SK-N-SH treated with all-trans-retinoic acid at 6 μM for 48 hours (cell line): ENCODE measurements around the gene PRCP.

Source experiments
- ARNTL ChIP-seq: fragments of 450-650 bp; formaldehyde crosslinking; IDR thresholded peaks from 2 replicates; pipeline ENCODE4 v1.5.0; 2020; ENCODE audit warnings: low read depth, mild to moderate bottlenecking, moderate library complexity, borderline replicate concordance
- BACH2 ChIP-seq: fragments of 250-450 bp; sonication (Bioruptor Pico); IDR thresholded peaks from 2 replicates; pipeline ENCODE4 v1.9.0; 2021; ENCODE audit warnings: mild to moderate bottlenecking, borderline replicate concordance
- CSDC2 ChIP-seq: fragments of 250-450 bp; sonication (Bioruptor Pico); IDR thresholded peaks from 2 replicates; pipeline ENCODE4 v1.5.0; 2020; ENCODE audit warnings: mild to moderate bottlenecking, moderate library complexity
- CSRNP3 ChIP-seq: fragments of 250-450 bp; sonication (Bioruptor Pico); IDR thresholded peaks from 2 replicates; pipeline ENCODE4 v1.5.1; 2021; ENCODE audit warnings: mild to moderate bottlenecking, moderate library complexity
- ESRRG ChIP-seq: fragments of 250-450 bp; sonication (Bioruptor Pico); IDR thresholded peaks from 2 replicates; pipeline ENCODE4 v1.6.1; 2021; ENCODE audit warnings: mild to moderate bottlenecking
- ISL1 ChIP-seq: fragments of 250-450 bp; sonication (Bioruptor Pico); IDR thresholded peaks from 2 replicates; pipeline ENCODE4 v2.1.2; 2022; ENCODE audit warnings: mild to moderate bottlenecking, moderate library complexity
- OSR1 ChIP-seq: fragments of 250-450 bp; sonication (Bioruptor Pico); IDR thresholded peaks from 2 replicates; pipeline ENCODE4 v1.8.0; 2022; ENCODE audit warnings: moderate library complexity, mild to moderate bottlenecking, inconsistent platforms
- POU6F1 ChIP-seq: fragments of 250-450 bp; sonication (Bioruptor Pico); IDR thresholded peaks from 2 replicates; pipeline ENCODE4 v1.8.0; 2021; ENCODE audit warnings: low read depth, mild to moderate bottlenecking, moderate library complexity, borderline replicate concordance
- ZC3H10 ChIP-seq: fragments of 250-450 bp; sonication (Bioruptor Pico); IDR thresholded peaks from 2 replicates; pipeline ENCODE4 v1.5.1; 2021; ENCODE audit warnings: mild to moderate bottlenecking, moderate library complexity
- ZFP3 ChIP-seq: fragments of 250-450 bp; sonication (Bioruptor Pico); IDR thresholded peaks from 2 replicates; pipeline ENCODE4 v1.5.0; 2020; ENCODE audit warnings: mild to moderate bottlenecking, moderate library complexity
- ZFP30 ChIP-seq: fragments of 450-650 bp; formaldehyde crosslinking; IDR thresholded peaks from 2 replicates; pipeline ENCODE4 v1.5.0; 2022; ENCODE audit warnings: mild to moderate bottlenecking, moderate library complexity
- ZNF70 ChIP-seq: fragments of 450-650 bp; formaldehyde crosslinking; IDR thresholded peaks from 2 replicates; pipeline ENCODE4 v1.5.0; 2020; ENCODE audit warnings: mild to moderate bottlenecking, moderate library complexity
- TF ChIP-seq, protein P1 (sequence below): fragments of 250-450 bp; sonication (Bioruptor Pico); IDR thresholded peaks from 2 replicates; pipeline ENCODE4 v1.5.1; 2020; ENCODE audit warnings: low read depth, mild to moderate bottlenecking, moderate library complexity
- TF ChIP-seq, protein P2 (sequence below): fragments of 250-450 bp; sonication (Bioruptor Pico); IDR thresholded peaks from 2 replicates; pipeline ENCODE4 v1.8.0; 2020; ENCODE audit warnings: mild to moderate bottlenecking, moderate library complexity, borderline replicate concordance

DNA sequence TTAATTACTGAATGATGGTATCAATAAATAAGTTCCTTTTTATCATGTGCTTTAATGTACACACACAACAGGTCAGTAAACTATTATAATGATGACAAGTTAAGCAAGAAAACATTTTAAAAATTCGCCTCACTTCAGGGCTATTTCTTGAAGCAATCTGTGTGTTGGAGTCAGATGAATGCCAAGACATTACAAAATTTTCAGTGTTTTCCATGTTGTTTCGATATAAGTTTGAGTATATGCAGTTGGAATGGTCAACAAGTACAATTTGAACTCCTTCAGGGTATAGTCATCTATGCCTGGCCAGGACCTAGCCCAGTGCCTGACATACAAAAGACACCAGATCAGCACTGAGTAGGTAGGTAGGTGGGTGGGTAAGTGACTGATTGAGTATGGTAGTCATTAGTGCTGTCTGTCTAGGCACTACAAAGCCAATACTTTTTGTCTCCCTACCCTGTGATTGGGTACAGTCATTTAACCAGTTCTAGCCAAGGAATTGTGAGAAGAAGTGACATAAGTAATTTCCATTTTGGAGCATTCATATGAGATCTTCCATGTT, 7.5 kb downstream of the PRCP start:
- TF ChIP-seq, protein P1, sequence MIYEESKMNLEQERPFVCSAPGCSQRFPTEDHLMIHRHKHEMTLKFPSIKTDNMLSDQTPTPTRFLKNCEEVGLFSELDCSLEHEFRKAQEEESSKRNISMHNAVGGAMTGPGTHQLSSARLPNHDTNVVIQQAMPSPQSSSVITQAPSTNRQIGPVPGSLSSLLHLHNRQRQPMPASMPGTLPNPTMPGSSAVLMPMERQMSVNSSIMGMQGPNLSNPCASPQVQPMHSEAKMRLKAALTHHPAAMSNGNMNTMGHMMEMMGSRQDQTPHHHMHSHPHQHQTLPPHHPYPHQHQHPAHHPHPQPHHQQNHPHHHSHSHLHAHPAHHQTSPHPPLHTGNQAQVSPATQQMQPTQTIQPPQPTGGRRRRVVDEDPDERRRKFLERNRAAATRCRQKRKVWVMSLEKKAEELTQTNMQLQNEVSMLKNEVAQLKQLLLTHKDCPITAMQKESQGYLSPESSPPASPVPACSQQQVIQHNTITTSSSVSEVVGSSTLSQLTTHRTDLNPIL (CRISPR knock-in tag), result no peak
- TF ChIP-seq CSRNP3 (no peak), ISL1 (CRISPR knock-in tag) (no peak), ZFP30 (no peak), ZFP3 (CRISPR knock-in tag) (no peak), ZC3H10 (CRISPR knock-in tag) (no peak), OSR1 (no peak), ARNTL (CRISPR knock-in tag) (no peak), ZNF70 (CRISPR knock-in tag) (no peak), CSDC2 (no peak), POU6F1 (no peak), BACH2 (no peak), ESRRG (CRISPR knock-in tag) (no peak)
- TF ChIP-seq, protein P2, sequence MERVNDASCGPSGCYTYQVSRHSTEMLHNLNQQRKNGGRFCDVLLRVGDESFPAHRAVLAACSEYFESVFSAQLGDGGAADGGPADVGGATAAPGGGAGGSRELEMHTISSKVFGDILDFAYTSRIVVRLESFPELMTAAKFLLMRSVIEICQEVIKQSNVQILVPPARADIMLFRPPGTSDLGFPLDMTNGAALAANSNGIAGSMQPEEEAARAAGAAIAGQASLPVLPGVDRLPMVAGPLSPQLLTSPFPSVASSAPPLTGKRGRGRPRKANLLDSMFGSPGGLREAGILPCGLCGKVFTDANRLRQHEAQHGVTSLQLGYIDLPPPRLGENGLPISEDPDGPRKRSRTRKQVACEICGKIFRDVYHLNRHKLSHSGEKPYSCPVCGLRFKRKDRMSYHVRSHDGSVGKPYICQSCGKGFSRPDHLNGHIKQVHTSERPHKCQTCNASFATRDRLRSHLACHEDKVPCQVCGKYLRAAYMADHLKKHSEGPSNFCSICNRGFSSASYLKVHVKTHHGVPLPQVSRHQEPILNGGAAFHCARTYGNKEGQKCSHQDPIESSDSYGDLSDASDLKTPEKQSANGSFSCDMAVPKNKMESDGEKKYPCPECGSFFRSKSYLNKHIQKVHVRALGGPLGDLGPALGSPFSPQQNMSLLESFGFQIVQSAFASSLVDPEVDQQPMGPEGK (CRISPR knock-in tag), result no peak
